ENCODE results near the gene GORASP1. TPM values are rescaled to one million over a fixed set of nuclear protein-coding genes. Genes with fewer than 3 reads are reported as not detected.

The GORASP1 gene
- total and polyA plus RNA-seq, 2 of the 8 experiments (the other 6 are each of a cell fraction or from before 2014, with no cell fraction given) = 33.4 to 33.5 TPM

DNA sequence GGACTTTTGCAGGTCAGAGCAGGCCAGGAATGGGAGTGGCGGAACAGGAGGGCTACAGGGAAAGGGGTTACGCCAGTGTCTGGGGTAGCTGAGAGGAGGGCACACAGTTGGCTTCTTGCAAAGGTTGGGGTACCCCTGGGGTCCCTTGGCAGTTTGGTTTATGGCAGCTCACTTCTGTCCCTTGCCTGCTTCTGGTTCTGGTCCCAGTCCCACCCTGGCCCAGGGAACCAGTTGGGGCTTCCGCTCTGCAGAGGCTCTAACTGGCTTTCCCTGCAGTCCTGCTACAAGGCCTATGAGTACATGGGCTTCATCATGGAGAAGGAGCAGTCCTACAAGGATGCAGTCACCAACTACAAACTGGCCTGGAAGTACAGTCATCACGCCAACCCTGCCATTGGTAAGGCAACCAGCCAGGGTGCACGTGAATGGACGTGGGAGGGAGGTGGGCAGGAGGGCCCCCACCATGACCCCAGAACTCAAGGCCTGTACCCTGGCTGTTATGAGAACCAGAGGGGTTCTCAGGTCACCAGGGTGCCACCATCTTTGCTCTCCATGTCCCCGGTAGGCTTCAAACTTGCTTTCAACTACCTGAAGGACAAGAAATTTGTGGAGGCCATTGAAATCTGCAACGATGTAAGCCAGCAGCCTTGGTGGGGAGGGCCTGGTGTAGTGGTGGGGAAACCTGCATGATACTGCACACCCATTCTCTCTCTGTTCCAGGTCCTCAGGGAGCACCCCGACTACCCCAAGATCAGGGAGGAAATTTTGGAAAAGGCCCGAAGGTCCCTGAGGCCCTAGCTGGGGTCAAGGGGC lies 30.8 kb upstream of the GORASP1 start:
- no peak overlapping the region for H4K5ac ChIP-seq (ENCODE audit: insufficient read length, low read depth, low read length)
- H3K23ac ChIP-seq (ENCODE audit: insufficient read length) = no peak overlapping the region
- ChIA-PET CTCF (ENCODE audit: partially characterized antibody) (interaction anchor here (1.0 to 6.8 kb wide), 4 partner anchors 51 to 153 kb away, joined by 4 to 43 read pairs (median 7); no protein-coding TSS in a partner anchor), POLR2A (ENCODE audit: partially characterized antibody) (interaction anchor here (1.3 to 3.3 kb wide), 3 partner anchors 9 to 13 kb away, joined by 4 to 13 read pairs (median 8); no protein-coding TSS in a partner anchor)
- peaks cover 4 to 14% (median 5%) of the 10 kb centered on the region in 4 experiments; a peak in 6 of 8 replicates for H3K36me3 ChIP-seq (ENCODE audit: control insufficient read depth in 2 of 4, insufficient read depth in 4 of 4, low read length in 3 of 4)
- peaks cover 2% of the 10 kb centered on the region; the same call in 1 of the 2 replicates for H3K79me1 ChIP-seq (ENCODE audit: low read depth, low read length)
- no peak overlapping the region for H2BK5ac ChIP-seq (ENCODE audit: low read depth, low read length)
- H2BK20ac ChIP-seq (ENCODE audit: low read length) = no peak overlapping the region
- H4K91ac ChIP-seq (replicated peaks; ENCODE audit: insufficient read length, low read length) = no peak overlapping the region
- H2BK120ac ChIP-seq (replicated peaks; ENCODE audit: low read depth, low read length) = no peak overlapping the region
- H3K56ac ChIP-seq (replicated peaks; ENCODE audit: insufficient read length, low read depth, low read length) = no peak overlapping the region
- H3K4me2 ChIP-seq (ENCODE audit: insufficient read depth in 1 of 2, low read depth in 2 of 2, low read length in 2 of 2) = no peak overlapping the region
- H3K4me1 ChIP-seq (replicated peaks in 1 of 4; ENCODE audit: control insufficient read depth in 3 of 4, insufficient read depth in 4 of 4, low read length in 3 of 4) = peaks cover 0 to 3% (median 0%) of the 10 kb centered on the region in 4 experiments; a peak in 1 of 7 replicates
- FAIRE-seq = no peak
- no peaks in the 10 kb centered on the region for H3K23me2 ChIP-seq (ENCODE audit: low read depth, low read length)
- H3K9me3 ChIP-seq (ENCODE audit: insufficient read depth in 2 of 2, low read depth in 1 of 2, low read length in 1 of 2) = no peaks in the 10 kb centered on the region
- H3K14ac ChIP-seq (ENCODE audit: insufficient read length) = no peak overlapping the region
- no peak overlapping the region for H3K9ac ChIP-seq (replicated peaks in 1 of 4; ENCODE audit: extremely low read depth in 1 of 4, low read depth in 3 of 4, low read length in 3 of 4)
- no peak overlapping the region for H3K4me3 ChIP-seq (ENCODE audit: extremely low read depth in 1 of 4, insufficient read depth in 2 of 4, low read depth in 3 of 4, low read length in 4 of 4)
- H2AK5ac ChIP-seq (ENCODE audit: low read depth, low read length) = no peak overlapping the region
- H4K20me1 ChIP-seq (replicated peaks in 1 of 2; ENCODE audit: control insufficient read depth in 1 of 2, insufficient read depth in 2 of 2, low read length in 2 of 2) = peaks cover 0 to 7% of the 10 kb centered on the region in 2 experiments
- no peak overlapping the region for H4K8ac ChIP-seq (ENCODE audit: extremely low read depth, insufficient read depth, low read length)
- no peaks in the 10 kb centered on the region for H3K79me2 ChIP-seq (ENCODE audit: control insufficient read depth in 1 of 2, insufficient read depth in 2 of 2, low read length in 2 of 2)
- H3K27me3 ChIP-seq (replicated peaks in 1 of 4; ENCODE audit: control insufficient read depth in 3 of 4, extremely low read depth in 1 of 4, insufficient read depth in 3 of 4, low read length in 3 of 4) = no peaks in the 10 kb centered on the region
- H2BK12ac ChIP-seq (ENCODE audit: low read depth, low read length) = no peak overlapping the region
- no peak overlapping the region for H2AFZ ChIP-seq (ENCODE audit: low read length)
- no peak overlapping the region; the same call in 1 of the 2 replicates for H3K18ac ChIP-seq (ENCODE audit: extremely low read depth, low read length)
- 92% methylated on average over 10 of the region's 10 CpGs; no CpG with 5 or more reads in 1 of the 2 experiments for WGBS, 2 experiments (ENCODE audit: extremely low coverage in 1 of 2, insufficient coverage in 1 of 2, insufficient read length in 1 of 2, insufficient replicate concordance in 2 of 2, low coverage in 1 of 2, low lambda C conversion rate in 2 of 2, missing lambda C conversion rate in 1 of 2)
- no peak overlapping the region for H3K27ac ChIP-seq (ENCODE audit: low read depth, low read length)
- H2BK15ac ChIP-seq (ENCODE audit: low read length) = no peak overlapping the region
- no peak for DNase-seq (ENCODE audit: low read depth in 1 of 2, low spot score in 2 of 2)
- no peak overlapping the region for H3K4ac ChIP-seq (replicated peaks; ENCODE audit: insufficient read length, low read depth, low read length)
- TF ChIP-seq EGR1 (IDR thresholded peaks at IDR 0.05; ENCODE audit: borderline replicate concordance, low read depth, low read length) (no peak), BCL11A (IDR thresholded peaks at IDR 0.05; ENCODE audit: low read depth in 2 of 2, low read length in 2 of 2) (no peak), RNF2 (IDR thresholded peaks at IDR 0.05; ENCODE audit: borderline replicate concordance, low read depth, low read length, missing control alignments, poor library complexity, severe bottlenecking) (no peak), TAF7 (optimal IDR thresholded peaks at IDR 0.05; ENCODE audit: borderline replicate concordance, low read depth, low read length) (no peak), SP2 (IDR thresholded peaks at IDR 0.05; ENCODE audit: low read length) (no peak), TCF12 (IDR thresholded peaks at IDR 0.05; ENCODE audit: low read depth, low read length) (no peak), GTF2F1 (IDR thresholded peaks at IDR 0.05; ENCODE audit: borderline replicate concordance, low read depth, low read length) (no peak), MAFK (IDR thresholded peaks at IDR 0.05; ENCODE audit: low read depth, low read length) (no peak), CBX8 (IDR thresholded peaks at IDR 0.05; ENCODE audit: borderline replicate concordance, low read depth, low read length) (no peak), TBP (IDR thresholded peaks at IDR 0.05; ENCODE audit: low read depth, low read length) (no peak)
- TF ChIP-seq, protein P1, sequence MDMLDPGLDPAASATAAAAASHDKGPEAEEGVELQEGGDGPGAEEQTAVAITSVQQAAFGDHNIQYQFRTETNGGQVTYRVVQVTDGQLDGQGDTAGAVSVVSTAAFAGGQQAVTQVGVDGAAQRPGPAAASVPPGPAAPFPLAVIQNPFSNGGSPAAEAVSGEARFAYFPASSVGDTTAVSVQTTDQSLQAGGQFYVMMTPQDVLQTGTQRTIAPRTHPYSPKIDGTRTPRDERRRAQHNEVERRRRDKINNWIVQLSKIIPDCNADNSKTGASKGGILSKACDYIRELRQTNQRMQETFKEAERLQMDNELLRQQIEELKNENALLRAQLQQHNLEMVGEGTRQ (IDR thresholded peaks at IDR 0.05; ENCODE audit: low read length) = no peak

Data from H1 (cell line).